Glomerular endothelial cell (primary cell): ENCODE data around the gene OR10G8. TPM values are rescaled to one million over a fixed set of nuclear protein-coding genes. Genes with fewer than 3 reads are reported as not detected.
A peak's percentile ranks its signal among the peaks of the same experiment; 100 is the strongest.
"Not testable (repeated sequence)": the region's sequence is repeated elsewhere in the genome, so short reads cannot be mapped to it uniquely, and the experiment has no call there.

ENCODE experiments used
- DNase-seq: peaks from one replicate; pipeline ENCODE4 v3.0.0-alpha.2; 2011; ENCODE audit warnings: low read depth, low spot score; ENCODE audit errors: extremely low read depth
- total RNA-seq: library from RNA; depleted of rRNA; stranded (reverse); fragments of >200 nt; gene quantifications from 2 replicates; pipeline ENCODE4 v1.2.3, GENCODE V29; 2015

The OR10G8 gene, protein sequence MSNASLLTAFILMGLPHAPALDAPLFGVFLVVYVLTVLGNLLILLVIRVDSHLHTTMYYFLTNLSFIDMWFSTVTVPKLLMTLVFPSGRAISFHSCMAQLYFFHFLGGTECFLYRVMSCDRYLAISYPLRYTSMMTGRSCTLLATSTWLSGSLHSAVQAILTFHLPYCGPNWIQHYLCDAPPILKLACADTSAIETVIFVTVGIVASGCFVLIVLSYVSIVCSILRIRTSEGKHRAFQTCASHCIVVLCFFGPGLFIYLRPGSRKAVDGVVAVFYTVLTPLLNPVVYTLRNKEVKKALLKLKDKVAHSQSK
- total RNA-seq, result not detected in 2 replicates

DNA sequence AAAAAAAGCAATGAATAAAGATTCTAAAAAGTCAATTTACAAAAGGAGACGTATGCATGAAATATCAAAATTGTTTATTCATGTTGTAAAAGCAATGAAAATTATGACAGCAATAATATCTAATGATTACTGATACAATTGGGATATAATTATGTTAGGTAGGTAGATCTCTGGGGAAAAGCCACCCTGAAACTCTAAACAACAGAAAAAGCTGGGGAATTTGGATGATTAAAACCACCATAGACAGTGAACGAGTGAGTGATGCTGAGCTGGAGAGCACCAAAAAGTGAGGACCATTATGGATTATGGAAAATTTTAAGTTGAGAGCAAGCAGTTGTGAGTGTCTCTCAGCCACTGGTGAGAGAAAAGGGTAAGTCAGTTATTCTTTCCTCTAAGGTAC, at the start of gene OR10G8:
Gene OR10G8 (plus strand): TSS at position 301 of the 400 bp plus-strand sequence. CDS start 2,825 bp downstream, outside the sequence.
- DNase-seq, result no peak

DNA sequence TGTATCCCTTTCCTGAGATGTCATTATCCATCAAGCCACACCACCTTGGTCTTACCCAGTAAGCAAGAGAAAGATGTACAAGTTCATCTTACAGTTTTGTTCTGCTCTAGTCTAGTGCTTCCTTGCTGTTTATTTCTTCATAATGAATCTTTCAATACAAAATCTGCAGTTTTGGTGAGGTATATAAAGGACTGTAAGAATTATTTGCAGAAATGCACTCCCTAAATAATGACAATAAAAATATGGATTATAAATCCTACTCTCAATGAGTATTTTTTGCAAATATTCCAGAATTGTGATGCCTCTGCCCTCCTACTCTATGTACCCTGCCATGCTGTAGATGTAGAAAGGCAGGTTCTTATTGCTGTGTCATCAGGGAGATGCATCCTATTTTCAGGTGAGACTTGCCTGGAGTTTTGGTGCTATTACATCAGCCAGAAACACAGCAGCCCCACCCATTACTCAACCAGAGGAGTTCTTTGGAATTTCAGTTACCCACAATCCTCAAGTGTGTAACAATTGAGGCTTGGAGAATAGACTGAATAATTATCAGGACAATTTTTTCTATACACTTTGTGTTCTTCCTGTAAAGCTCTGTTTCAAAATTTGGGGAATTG, 48.8 kb upstream of the OR10G8 start, which contains the start of gene OR10S1:
Gene OR10S1 (minus strand): TSS at position 51 of the 617 bp plus-strand sequence. CDS start 117 bp downstream, outside the sequence.
- DNase-seq, result no peak

DNA sequence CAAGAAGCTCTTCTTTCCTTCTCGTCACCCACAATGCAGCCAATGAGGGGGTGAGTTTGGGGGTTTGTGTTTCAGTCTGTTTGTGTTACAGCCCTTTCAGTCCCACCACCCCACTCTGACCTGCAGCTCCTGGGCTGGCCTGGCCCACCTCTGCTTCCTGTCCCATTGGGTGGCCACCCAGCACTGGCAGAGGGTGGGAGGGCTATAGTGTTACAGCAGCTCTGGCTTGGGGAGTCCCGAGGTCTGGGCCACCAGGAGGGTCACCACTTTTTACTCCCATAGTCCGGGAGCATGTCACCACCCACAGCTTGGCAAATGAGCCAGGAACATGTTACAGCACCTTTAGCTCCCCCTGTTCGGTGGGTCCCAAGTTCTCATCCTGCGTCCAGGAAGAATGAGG, 47.3 kb upstream of the OR10G8 start:
- DNase-seq, result no peak

DNA sequence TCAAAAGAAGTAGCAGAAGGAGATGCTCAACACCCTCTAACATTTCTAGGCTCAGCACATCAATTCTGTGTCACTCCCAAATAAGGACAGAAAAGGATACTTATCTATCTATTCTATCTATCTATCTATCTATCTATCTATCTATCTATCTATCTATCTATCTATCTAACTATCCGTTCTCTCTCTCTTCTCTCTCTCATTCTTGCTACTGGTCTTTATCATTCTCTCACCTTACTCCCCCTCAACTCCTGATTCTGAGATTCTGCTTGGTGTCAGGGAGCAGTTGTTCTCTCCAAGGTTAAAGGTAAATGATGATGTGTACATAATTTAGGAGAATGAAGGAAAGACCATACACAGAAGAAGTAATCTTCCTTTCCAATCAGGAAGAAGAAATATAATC, 31.5 kb upstream of the OR10G8 start, which contains the start of gene OR10G6:
Gene OR10G6 (minus strand): TSS at position 43 of the 400 bp plus-strand sequence. CDS start 0 bp downstream, at position 43.
- no peak for DNase-seq

DNA sequence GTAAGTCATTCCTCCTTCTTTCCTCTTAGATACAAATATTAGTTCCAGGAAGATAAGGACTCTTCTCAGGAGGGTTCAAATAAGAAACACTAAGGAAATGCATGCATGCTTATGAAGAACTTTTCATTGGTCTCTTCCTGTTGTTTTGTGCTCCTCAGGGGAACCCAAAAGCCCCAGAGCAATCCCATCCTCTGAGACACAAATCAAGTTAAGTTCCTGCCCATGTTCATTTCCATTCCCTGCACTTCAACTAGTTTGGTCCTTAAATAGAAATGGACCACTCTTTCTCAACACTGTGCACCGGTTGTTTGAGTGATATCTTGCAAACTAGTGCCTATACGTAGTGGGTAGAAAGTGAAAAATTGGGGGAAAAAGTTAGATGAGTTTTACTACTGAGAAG, 13.9 kb upstream of the OR10G8 start, which contains the start of gene OR10G4:
Gene OR10G4 (plus strand): TSS at position 301 of the 400 bp plus-strand sequence. CDS start 2,578 bp downstream, outside the sequence.
- no peak for DNase-seq

DNA sequence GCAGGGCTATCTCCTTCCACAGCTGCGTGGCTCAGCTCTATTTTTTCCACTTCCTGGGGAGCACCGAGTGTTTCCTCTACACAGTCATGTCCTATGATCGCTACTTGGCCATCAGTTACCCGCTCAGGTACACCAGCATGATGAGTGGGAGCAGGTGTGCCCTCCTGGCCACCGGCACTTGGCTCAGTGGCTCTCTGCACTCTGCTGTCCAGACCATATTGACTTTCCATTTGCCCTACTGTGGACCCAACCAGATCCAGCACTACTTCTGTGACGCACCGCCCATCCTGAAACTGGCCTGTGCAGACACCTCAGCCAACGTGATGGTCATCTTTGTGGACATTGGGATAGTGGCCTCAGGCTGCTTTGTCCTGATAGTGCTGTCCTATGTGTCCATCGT, 10.8 kb upstream of the OR10G8 start:
- DNase-seq, result not testable (repeated sequence)

DNA sequence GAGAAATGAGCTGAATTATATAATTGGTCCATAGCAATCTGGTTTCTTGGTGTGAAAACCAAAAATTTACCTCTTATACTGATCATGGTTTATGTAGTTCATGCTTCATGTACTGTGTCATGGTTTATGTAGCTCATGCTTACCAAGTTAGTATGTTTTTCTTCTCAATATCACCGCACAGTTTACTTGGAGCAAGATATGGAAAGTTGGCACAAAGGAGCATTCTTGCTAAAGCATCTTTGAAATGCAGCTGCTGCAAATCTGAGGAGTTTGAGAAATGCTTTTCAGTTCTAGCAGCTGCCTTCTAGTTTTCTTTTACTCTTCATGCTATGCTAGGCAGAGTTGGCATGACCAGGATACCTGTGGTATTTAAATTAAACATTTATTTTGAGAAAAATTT, 10.1 kb downstream of the OR10G8 start:
- DNase-seq, result no peak

DNA sequence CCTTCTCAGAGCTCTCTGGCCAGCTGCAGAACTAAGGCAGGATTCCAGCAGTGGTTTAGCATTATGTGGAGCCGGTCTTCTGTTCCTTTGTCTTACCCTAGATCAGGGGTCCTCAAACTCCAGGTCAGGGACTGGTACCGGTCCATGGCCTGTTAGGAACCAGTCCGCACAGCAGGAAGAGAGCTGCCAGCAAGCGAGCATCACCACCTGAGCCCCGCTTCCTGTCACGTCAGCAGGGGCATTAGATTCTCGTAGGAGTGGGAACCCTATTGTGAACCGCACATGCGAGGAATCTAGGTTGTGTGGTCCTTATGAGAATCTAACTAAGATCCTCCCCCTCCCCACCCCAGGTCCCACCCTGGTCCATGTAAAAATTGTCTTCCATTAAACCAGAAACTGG, 13.0 kb downstream of the OR10G8 start:
- DNase-seq, result no peak

DNA sequence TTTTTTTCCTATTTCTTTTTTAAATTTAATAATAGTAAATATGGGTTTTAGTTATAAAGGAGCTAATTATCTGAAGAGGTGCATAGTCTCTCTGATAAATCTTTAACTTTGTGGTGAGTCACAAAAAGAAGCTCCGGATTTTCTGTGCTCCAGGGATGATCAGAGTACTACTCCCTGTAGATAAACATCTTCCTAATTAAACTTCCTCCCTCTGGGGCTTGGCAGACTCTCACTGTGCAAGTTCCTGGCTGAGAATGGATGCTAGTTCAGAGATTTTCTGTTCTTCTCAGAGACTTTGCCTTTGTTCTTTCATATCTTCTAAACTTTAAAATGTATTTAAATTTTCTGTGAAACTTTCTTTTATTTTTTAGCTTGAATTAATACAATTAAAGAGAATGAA, 14.7 kb downstream of the OR10G8 start, which contains the start of gene OR10G7:
Gene OR10G7 (minus strand): TSS at position 72 of the 400 bp plus-strand sequence. CDS start 2,324 bp downstream, outside the sequence.
- DNase-seq, result no peak

DNA sequence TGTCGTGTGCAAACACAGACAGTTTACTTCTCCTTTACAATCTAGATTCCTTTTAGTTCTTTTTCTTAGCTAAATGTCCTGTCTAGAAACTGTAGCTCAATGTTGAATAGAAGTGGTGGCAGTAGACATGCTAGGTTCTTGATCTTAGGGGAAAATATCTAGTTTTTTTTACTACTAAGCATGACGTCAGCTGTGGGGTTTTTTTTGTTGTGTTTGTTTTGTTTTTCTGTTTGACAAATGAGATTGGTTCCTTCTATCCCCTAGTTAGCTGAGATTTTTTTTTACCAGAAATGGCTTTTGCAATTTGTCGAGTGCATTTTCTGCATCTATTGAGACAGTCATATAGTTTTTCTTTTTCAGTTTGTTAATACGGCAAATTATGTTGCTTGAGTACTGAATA, 16.8 kb downstream of the OR10G8 start:
- DNase-seq, result no peak

DNA sequence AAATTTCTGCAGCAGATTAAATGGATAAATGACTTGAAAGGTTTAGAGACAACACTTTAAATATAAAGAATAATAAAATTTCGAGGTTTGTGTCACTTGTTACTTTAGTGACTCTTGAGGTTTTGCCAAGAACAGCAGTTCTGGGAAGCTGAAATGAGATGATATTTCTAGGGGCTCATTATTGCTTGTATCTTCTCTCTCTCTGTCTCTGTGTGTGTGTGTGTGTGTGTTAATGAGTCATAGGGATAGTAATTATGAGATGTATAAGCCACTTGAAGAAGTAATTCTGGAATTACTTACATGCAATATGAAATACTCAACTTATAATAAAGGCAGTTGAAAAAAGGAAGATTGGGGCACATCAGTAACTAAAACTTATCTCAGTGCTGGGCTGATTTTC, 24.1 kb downstream of the OR10G8 start:
- no peak for DNase-seq

DNA sequence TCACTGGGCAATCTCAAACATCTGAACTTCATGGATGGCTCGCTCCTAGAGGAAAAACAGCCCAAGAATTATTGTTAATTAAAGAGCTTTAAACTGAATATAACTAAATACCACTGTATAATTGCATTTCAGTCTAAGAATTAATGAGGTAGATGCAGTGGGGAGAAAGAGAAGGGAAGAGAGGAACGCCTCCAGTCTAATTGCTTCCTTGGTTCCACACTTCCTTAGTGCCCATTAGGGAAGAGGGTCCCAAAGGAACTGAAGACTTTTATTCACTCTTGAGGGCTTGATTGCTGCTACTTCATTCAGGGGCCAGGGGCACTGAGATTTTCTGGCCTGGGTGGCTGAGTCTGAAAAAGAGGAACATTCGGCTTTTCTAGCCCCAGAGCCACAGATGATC, 26.4 kb downstream of the OR10G8 start:
- no peak for DNase-seq

DNA sequence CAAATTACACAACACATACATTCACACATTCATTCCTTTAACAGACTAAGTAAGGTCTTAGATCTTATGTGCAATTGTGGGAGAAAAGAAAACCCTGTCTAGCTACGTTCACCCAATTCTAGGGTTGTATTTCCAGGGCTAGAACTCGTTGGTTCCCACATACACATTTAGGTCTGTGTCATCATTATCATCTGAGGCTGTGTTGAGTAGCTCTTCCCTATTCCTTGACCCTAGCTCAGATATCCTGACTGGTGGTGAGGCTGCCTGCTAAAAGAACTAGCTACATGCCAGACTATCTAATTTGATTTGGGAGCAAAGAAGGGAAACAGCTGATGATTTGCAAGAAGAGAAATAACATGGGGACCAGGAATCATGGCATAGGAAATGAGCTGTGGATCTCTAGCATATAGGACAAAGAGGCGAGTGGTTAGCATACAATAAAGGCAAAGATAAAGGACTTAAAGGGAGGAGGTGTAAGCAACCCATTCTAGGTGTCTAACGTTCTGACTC, 42.1 kb downstream of the OR10G8 start:
- DNase-seq, result no peak

DNA sequence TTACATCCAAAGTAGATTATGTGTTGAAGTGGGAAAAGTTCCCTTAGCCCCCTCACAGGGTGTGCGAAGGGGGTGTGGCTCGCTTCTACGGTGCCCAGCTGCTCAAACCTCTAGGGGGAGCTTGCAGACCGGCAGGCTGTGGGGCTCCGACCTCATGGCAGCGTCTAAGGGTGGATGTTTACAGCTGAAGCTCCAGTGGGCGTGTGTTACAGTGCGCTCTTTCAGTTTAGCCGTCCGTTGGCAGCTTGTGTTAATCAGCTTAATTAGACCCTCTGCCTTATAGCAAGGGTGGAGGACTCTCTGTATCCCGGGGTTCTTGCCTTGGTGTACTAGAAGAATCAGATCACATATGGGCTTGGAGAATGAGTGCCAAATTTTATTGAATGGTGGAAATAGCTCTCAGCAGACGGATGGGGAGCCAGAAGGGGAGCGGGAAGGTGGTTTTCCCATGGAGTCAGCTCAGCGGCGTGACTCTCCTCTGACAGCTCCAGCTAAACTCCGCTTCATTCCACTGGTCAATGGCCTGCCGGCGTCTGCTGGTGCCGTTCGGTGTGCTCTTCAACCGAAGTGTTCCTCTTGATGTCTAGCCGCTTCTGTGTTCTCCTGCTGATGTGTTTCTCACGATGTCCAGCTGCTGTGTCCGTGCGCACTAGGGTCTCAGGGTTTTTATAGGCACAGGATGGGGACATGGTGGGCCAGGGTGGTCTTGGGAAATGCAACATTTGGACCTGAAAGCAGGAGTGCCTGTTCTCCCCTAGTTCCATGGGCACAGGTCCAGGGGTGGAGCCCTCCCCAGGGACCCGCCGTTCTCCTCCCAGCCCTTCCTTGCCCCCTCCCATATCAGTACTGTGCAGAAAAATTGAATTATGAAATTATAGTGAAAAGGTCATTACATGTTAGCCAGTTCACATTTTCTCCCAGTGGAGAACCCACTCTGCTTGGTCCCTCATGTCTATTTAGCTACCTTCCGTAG, 43.1 kb downstream of the OR10G8 start:
- DNase-seq, result peak; percentile 22

DNA sequence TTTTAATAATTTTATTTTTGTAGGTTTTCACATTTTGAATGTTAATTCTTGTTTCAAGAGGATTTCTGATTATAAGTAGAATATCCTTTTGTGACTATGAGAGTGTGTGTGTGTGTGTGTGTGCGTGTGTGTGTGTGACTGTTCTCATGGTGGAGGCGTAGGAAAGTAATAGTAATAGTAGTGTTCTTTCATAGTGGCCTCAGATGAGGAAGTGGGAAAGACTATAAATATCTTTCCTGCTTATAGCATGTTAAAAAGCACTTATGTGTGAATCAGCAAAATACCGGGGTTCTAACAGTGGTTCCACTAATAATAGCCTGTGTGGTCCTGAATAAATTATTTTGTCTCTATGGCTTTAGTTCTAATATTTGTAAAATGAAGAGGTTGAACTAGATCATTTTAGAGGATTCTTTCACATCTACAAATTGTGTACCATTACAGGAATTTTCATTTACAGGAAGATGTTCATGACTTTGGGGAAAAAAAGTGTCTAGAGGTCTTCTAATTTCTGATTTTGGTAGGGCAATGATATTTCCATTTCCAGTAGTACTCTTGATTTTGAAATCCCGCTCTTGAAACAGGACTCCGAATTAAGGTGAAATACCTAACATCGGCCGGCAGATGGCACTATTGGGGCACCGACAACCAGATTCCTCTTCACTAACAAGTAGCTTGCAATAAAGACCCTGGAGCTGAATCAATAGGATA, 44.5 kb downstream of the OR10G8 start:
- DNase-seq, result peak; percentile 45

DNA sequence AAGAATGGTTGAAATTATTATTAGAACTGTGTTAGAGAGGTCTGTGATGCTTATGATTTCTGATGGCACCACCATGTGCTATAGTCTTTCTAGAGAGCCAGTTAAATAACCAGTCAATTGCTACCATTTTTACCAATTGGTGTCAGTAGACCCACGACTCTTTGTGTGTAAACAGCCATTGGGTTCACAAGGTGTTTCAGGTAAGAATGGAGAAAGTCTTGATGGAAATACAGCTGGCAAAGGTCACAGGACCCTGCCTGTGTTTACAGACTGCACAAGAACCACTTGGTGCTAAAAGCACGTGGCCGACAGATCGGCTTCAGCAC, 45.0 kb downstream of the OR10G8 start:
- DNase-seq, result no peak

DNA sequence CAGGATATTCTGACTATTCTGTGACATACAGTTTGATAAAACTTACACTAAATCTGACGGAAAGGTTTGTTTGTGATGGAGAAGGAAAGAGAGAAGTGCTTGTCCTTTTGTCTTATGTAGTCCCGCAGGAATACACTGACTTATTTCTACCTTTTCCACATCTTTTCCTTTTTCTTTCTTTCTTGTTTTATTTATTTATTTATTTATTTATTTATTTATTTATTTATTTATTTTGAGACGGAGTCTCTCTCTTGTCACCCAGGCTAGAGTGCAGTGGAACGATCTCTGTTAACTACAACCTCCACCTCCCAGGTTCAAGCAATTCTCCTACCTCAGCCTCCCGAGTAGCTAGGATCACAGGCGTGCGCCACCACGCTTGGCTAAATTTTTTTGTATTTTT, 45.5 kb downstream of the OR10G8 start:
- DNase-seq, result no peak

DNA sequence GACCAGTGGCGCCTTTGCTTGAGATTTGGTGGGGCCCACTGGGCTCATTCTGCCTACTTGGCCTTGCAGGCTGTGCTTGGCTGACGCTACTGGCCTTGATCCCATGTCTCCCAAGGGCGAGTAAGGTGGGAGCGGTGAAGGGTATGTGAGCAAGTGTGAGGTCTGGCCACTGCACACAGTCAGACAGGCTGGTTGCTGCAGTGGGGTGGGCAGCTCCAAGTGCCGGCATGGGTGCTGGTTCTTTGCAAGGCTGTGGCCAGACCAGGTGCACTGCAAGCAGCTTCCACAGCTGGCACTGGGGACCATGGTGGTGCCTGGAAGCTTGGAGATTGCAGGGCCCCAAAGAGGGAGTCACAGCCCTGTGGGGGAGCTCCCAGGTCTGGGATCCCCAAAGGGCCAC, 48.0 kb downstream of the OR10G8 start:
- DNase-seq, result no peak

DNA sequence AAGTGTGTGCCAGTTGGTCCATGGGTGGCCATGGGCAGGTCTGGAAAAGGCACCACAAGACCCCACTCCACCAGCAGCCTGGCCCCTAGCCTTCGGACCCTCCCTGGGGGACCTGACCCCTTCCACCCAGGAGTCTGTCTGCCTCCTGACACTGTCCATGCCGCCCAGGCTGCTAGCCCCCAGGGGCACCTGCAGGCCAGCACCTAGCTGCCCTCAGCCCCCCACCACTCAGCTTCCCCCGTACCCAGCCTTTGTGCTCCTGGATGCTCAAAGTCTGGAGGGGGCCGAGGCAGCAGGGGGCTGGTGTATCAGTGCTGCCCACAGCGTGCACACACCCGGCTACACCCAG, 48.9 kb downstream of the OR10G8 start:
- no peak for DNase-seq
